ENCODE measurements around the gene CDH13.

The CDH13 gene

GRCh38 chr16:82751020-82751419, 124.3 kb downstream of the CDH13 start:
- peak; percentile 53 for DNase-seq

DNA sequence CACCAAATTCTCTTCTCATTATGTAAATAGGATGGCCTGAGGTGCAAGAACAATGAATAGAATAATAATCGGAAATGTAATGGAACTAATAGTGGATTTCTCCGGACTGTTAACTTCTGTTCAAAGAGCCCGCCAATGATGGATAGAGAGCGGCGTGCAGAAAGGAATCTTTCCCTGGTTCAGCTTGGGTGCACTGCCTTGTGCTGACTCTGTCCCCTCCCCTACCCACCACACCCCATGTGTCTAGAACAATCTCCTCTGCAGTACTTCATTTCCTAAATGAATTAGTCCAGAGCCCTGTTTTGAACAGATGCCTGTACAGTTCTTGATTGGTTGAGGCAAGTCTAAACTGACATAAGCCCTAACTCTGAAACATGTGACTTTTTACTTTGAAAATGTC, 125.4 kb downstream of the CDH13 start:
- DNase-seq: no peak

GRCh38 chr16:82753821-82754220, 127.1 kb downstream of the CDH13 start:
- no peak for DNase-seq

DNA sequence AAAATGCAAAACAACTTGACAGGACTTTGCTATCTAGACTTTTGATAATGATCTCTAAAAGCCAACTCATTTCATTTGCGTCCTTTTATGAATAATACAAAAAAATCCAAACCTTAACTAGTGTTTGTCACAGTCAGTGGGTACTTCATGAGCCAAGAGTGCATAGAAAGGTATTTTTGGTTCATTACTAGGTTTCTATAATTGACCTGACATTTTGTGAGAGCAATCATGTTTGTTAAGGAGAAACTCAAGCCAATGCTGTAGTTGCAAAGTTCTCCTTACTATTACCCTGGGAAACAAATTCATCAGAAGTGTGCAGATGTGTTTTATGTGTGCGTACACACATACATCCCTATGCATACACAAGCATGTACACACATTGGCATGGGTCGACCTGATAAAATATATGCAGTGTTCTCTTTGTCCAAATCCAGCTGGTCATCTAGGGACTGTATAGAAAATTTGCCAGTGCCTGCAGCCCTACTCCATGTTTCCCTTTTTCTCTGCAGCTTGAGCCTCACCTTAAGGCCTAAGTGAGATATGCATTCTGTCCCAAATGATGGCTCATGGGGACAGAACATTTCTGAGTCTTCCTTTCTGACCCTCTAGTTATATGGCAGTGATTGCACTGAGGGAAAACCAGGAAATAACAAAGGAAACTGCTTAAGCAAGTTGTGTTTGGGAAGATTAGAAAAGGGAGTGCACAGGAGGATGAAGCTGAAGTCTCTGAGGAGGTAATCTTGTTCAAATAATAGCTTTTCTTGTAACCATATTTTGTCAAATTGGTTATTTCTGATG, 128.1 kb downstream of the CDH13 start:
- DNase-seq: no peak

- peak; percentile 24 for DNase-seq
These were observed 129.0 kb downstream of the CDH13 start for GRCh38 chr16:82755570-82756282.

DNA sequence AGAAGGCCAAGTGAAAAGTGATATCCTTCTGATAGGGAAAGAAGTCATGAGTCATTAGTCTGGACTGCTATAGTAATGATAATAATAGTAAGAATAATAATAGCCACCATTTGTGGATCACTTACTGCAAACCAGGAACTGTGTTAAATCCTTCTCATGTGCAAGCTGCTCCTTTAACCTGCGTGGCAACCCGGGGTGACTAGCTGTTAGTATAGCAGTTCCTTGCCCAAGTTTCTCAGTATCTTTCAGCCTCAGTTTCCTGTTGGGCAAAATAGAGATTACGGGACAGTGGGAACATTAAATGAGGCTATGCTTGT, 129.5 kb downstream of the CDH13 start:
- DNase-seq: no peak

- no peak for DNase-seq
These were observed 131.6 kb downstream of the CDH13 start for GRCh38 chr16:82758406-82758805.

- DNase-seq: no peak
These were observed 132.1 kb downstream of the CDH13 start for GRCh38 chr16:82758904-82759303.

DNA sequence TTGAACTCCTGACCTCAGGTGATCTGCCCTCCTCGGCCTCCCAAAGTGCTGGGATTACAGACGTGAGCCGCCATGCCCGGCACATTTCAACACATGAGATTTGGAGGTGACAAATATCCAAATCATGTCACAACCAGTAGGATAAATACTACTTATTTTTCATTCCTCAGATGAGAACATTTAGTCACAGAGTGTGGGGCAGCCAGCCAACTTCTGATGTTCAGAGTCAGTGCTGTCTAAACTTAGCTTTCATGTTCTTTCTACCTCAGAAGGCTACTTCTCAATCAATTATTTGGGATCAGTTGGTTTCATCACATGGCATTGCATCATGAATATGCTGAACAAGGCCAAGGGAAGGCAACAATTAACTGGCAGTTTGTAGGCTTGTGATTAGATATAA, 134.5 kb downstream of the CDH13 start:
- DNase-seq: no peak

GRCh38 chr16:82761858-82762257, 135.1 kb downstream of the CDH13 start:
- DNase-seq: no peak

- DNase-seq: no peak
These were observed 136.6 kb downstream of the CDH13 start for GRCh38 chr16:82763371-82763770.

DNA sequence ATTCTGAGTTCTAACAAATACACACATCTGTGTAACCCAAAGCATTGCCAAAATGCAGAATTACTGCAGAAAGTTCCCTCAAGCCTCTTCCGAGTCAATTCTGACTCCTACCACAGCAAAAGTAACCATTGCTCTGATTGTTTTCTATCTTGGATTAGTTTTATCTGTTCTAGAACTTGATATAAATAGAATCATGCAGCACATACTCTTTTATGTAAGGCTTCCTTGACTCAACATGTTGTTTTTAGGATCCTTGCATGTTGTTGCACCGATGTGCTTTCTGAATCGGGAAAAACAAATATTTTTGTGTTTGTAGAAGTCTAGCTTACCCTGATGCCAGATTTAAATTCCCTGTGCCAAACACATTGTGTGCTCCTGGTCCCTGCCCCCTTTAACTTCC, 140.4 kb downstream of the CDH13 start:
- DNase-seq: no peak

DNA sequence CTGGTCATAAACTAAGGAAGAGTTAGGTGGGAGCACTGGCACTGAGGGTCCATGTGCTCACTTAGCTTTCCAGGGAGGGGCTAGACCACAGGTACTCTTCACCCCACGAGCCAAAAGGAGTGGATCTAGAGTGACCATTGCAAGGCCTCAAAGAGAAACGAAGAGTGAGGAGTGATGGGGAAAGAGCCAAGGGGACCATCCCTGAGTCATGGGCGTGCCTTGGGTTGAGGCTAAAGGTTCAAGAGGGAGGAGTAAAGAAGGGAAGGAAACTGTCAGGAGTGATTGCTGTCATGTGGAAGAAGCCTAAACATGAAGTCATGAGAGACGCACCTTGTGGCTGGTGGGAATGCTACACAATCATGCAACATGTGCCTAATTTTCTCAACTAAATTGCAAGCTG, 141.0 kb downstream of the CDH13 start:
- no peak for DNase-seq

- DNase-seq: no peak
These were observed 143.1 kb downstream of the CDH13 start for GRCh38 chr16:82769845-82770244.

GRCh38 chr16:82772215-82772614, 145.4 kb downstream of the CDH13 start:
- no peak for DNase-seq

DNA sequence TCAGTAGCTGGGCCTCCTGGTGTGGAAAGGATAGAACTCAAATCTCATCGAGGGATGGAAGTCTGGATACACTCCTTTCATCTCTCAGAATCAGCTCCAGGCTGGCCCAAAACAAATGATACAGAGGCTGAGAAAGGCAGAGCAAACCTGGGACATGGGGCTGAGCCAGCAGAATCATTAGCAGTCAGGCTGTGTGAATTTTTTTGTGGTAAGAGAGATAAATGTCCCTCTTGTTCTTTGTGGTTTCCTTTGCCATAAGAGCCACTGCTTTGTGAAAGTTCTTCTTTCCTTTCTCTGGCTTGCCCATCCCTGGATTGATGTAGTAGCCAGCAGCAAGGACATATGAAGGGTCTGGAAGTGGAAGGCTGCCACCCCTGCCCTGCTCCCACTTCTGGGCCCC, 146.2 kb downstream of the CDH13 start:
- DNase-seq: no peak

DNA sequence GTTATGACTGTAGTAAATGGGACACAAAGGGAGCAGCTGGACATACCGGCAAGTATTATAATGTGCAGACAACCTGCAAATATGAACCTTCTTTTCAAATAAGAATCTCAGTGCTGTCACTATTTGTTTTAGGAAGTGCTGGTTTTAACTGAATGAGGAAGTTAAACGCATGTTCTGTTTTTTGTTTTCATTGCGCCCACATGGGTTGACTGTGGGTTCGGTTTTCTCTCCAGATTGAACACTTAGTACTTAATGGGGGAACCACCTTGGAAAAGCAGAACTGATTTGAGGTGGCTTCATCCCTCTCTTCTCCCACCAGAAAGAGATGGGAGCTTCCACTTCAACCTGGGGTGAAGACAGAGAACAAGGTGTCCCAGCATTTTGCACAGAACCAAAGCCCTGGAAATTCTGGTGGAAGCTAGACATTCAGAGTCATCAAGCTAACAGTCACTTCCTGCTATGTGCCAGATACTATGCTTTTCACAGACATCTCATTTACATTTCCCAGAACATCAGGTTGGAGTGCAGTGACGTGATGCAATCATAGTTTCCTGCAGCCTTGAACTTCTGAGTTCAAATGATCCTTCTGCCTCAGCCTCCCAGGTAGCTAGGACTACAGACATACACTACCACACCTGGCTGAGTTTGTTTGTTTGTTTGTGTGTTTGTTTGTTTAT, 149.8 kb downstream of the CDH13 start:
- DNase-seq: peak; percentile 68

DNA sequence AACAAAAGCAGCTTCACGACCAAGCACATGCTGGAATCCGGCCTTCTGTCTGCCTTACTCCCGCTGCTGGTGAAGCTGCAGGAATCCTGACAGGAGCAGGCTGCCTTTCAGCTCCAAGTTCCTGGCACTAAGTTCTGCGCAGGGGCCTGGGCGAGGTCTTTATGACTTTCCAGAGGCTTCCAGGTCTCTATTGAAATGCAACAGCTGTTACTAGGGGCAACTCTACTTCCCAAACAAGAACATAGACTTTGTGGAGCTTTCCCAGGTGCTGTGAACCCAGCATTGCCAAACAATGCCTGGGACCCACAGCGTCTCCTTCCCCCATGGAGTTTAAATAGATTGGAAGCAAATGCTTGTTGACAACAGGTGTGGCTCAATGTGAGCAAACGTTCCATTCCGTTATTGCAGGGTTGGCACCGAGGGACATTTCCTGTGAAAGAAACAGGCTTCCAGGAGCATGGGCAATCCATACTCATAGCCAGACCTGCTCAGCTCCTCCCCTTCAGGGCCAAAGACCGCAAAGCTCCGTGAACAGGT, 156.0 kb downstream of the CDH13 start:
- no peak for DNase-seq

GRCh38 chr16:82783933-82784572, 157.3 kb downstream of the CDH13 start:
- DNase-seq: peak; percentile 49

DNA sequence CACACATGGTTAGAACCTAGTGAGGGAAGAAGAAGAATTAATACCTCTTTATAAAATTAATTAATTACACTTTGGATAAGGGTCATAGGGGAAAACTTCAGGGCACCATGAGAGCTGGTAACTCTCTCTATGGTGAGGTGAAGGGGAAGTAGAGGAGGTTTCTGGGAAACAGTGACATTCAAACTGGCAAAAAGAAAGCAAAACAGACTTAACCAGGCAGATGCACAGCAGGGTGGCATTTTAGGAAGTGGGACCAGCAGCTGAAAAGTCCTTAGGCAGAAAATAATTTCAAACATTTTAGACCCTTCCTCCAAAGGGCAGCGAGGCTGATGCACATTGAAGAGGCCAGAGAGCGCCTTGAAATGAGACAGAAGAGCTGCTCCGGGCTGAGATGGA, 157.8 kb downstream of the CDH13 start:
- DNase-seq: peak; percentile 63

DNA sequence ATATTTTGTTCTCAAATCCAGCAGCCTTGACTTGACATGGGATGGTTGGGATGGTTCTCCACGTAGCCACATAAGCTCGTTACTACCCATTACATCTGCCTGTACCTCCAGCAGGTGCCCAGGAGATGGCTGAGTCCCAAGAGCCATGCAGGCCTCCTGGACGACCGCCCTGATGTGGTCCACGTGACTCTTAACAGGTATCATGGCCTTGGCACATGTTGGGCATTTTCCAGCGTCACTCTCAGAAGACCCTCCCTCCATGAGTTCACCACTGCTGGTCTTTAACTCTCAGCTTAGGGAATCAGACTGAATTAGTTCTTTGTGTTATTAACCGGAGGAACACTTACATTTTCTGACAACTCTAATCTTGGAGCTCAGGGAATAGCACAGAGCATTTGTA, 161.5 kb downstream of the CDH13 start:
- no peak for DNase-seq

DNA sequence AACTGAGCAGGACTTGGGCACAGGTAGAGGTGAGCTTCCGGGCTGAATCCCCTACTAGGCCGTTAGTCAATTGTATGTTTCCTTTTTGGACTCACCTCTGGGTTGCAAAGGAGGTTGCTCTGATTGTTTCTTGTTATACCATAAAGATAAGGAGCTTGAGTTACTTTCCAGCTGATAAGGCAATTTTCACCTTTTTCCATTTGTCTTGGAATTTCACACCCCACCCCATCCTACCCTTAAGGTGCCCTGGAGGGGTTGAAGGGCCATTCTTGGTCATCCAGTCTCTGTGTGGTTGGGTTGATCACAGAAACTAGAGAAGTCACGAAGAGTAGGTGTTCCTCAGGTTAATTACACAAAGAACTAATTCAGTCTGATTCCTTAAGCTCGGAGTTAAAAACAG, 162.2 kb downstream of the CDH13 start:
- DNase-seq: no peak

GRCh38 chr16:82792693-82793092, 165.9 kb downstream of the CDH13 start:
- no peak for DNase-seq

All from MV-4-11 (cell line).